GM23248 (cell line): ENCODE data around the gene ZBTB20.

Experiments
- EZH2 ChIP-seq: fragments of 200-600 bp; sonication (generic); IDR thresholded peaks from 2 replicates; pipeline ENCODE4 v1.6.1; 2018; ENCODE audit warnings: antibody characterized with exemption, mild to moderate bottlenecking; ENCODE audit not compliant: insufficient read depth, poor library complexity, severe bottlenecking
- EZH2phosphoT487 ChIP-seq: fragments of 200-600 bp; sonication (generic); IDR thresholded peaks from 2 replicates; pipeline ENCODE4 v1.6.1; 2018; ENCODE audit warnings: antibody characterized with exemption, moderate library complexity, mild to moderate bottlenecking, low read depth; ENCODE audit not compliant: insufficient read depth

GRCh38 chr3:114527036-114527644 lies 619.9 kb downstream of the ZBTB20 start:
- TF ChIP-seq EZH2phosphoT487 (no peak), EZH2 (no peak)
